ENCODE data around the gene CLEC7A. TPM values are rescaled to one million over a fixed set of nuclear protein-coding genes. Genes with fewer than 3 reads are reported as not detected.

The CLEC7A gene
- total RNA-seq, 3 donors from 2014 or later (not counting 1 experiment from before 2014, with no cell fraction given), result 7.7 to 22.3 (median 20.8) TPM

DNA sequence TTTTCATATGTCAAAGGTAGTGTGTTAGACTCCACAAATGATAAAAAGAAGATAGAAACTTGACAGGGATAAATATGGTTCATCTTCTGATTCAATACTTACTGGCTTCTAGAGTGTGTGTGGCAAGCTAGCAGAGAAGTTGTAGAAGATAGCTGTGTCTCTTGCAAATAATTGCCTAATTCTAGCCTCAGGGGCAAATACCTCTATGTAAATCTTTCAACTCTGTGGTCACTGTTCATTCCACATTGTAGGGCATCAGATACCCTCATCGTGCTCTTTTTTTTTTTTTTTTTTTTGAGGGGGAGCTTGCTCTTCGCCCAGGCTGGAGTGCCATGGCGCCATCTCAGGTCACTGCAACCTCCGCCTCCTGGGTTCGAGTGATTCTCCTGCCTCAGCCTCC lies 40.2 kb upstream of the CLEC7A start:
- H3K36me3 ChIP-seq (ENCODE audit: control insufficient read depth, insufficient read depth, low read length), result no peaks in the 10 kb centered on the region
- no peak for TF ChIP-seq CTCF (IDR thresholded peaks at IDR 0.05)
- no peaks in the 10 kb centered on the region for H3K9me3 ChIP-seq (ENCODE audit: control insufficient read depth, insufficient read depth, low read length)
- no peak overlapping the region for H3K27ac Mint-ChIP-seq
- H3K36me3 Mint-ChIP-seq, result no peaks in the 10 kb centered on the region
- no peaks in the 10 kb centered on the region for H3K27me3 ChIP-seq (ENCODE audit: control insufficient read depth, insufficient read depth, low read length)
- intact Hi-C loops (cut with micrococcal nuclease), result no loop called here
- peaks cover 3% of the 10 kb centered on the region for H3K4me1 ChIP-seq (ENCODE audit: control insufficient read depth, insufficient read depth, low read length)
- no peaks in the 10 kb centered on the region for H3K9me3 Mint-ChIP-seq
- DNase-seq (no peak), ATAC-seq (no peak)
- WGBS (ENCODE audit: insufficient coverage), result 77% methylated on average over 5 of the region's 5 CpGs
- H3K4me1 Mint-ChIP-seq, result no peaks in the 10 kb centered on the region
- peaks cover 21 to 42% of the 10 kb centered on the region in 2 donors for H3K27me3 Mint-ChIP-seq (ENCODE audit: low read depth in 2 of 2)
- H3K4me3 ChIP-seq (ENCODE audit: low read length), result no peak overlapping the region
- no peak overlapping the region for H3K4me3 Mint-ChIP-seq
- no peak overlapping the region for H3K27ac ChIP-seq (ENCODE audit: low read length)

GRCh38 chr12:10169104-10169503 lies 39.1 kb upstream of the CLEC7A start:
- H3K27ac Mint-ChIP-seq, result no peak overlapping the region
- no peaks in the 10 kb centered on the region for H3K36me3 Mint-ChIP-seq
- no peaks in the 10 kb centered on the region for H3K9me3 Mint-ChIP-seq
- peaks cover 19 to 32% of the 10 kb centered on the region in 2 donors for H3K27me3 Mint-ChIP-seq (ENCODE audit: low read depth in 2 of 2)
- no peaks in the 10 kb centered on the region for H3K4me1 Mint-ChIP-seq
- no peak for TF ChIP-seq CTCF (IDR thresholded peaks at IDR 0.05)
- DNase-seq (no peak), ATAC-seq (no peak)
- H3K4me3 Mint-ChIP-seq, result no peak overlapping the region
- intact Hi-C loops (cut with micrococcal nuclease), result no loop called here
- Histone ChIP-seq H3K9me3 (ENCODE audit: control insufficient read depth, insufficient read depth, low read length) (no peaks in the 10 kb centered on the region), H3K27ac (ENCODE audit: low read length) (no peak overlapping the region), H3K27me3 (ENCODE audit: control insufficient read depth, insufficient read depth, low read length) (no peaks in the 10 kb centered on the region), H3K36me3 (ENCODE audit: control insufficient read depth, insufficient read depth, low read length) (no peaks in the 10 kb centered on the region), H3K4me1 (ENCODE audit: control insufficient read depth, insufficient read depth, low read length) (peaks cover 3% of the 10 kb centered on the region), H3K4me3 (ENCODE audit: low read length) (no peak overlapping the region)
- WGBS (ENCODE audit: insufficient coverage), result 86% methylated on average over 2 of the region's 3 CpGs

GRCh38 chr12:10167599-10167998 lies 37.6 kb upstream of the CLEC7A start:
- intact Hi-C loops (cut with micrococcal nuclease), result no loop called here
- no peaks in the 10 kb centered on the region for H3K36me3 ChIP-seq (ENCODE audit: control insufficient read depth, insufficient read depth, low read length)
- H3K27ac ChIP-seq (ENCODE audit: low read length), result no peak overlapping the region
- H3K4me3 Mint-ChIP-seq, result no peak overlapping the region
- peak in 2 of 3 donors; percentile 15 to 35 for ATAC-seq
- no peaks in the 10 kb centered on the region for H3K36me3 Mint-ChIP-seq
- no peak for TF ChIP-seq CTCF (IDR thresholded peaks at IDR 0.05)
- H3K4me1 Mint-ChIP-seq, result no peaks in the 10 kb centered on the region
- no peak overlapping the region for H3K27ac Mint-ChIP-seq
- H3K27me3 Mint-ChIP-seq (ENCODE audit: low read depth in 2 of 2), result peaks cover 18 to 27% of the 10 kb centered on the region in 2 donors
- H3K4me3 ChIP-seq (ENCODE audit: low read length), result no peak overlapping the region
- H3K9me3 ChIP-seq (ENCODE audit: control insufficient read depth, insufficient read depth, low read length), result no peaks in the 10 kb centered on the region
- no peaks in the 10 kb centered on the region for H3K9me3 Mint-ChIP-seq
- 62% methylated on average over 4 of the region's 5 CpGs for WGBS (ENCODE audit: insufficient coverage)
- DNase-seq, result no peak
- H3K27me3 ChIP-seq (ENCODE audit: control insufficient read depth, insufficient read depth, low read length), result no peaks in the 10 kb centered on the region
- peaks cover 3% of the 10 kb centered on the region for H3K4me1 ChIP-seq (ENCODE audit: control insufficient read depth, insufficient read depth, low read length)

- no peak for DNase-seq
- H3K27ac Mint-ChIP-seq, result no peak overlapping the region
- Histone ChIP-seq H3K27me3 (ENCODE audit: control insufficient read depth, insufficient read depth, low read length) (no peaks in the 10 kb centered on the region), H3K4me1 (ENCODE audit: control insufficient read depth, insufficient read depth, low read length) (peaks cover 3% of the 10 kb centered on the region), H3K9me3 (ENCODE audit: control insufficient read depth, insufficient read depth, low read length) (no peaks in the 10 kb centered on the region), H3K36me3 (ENCODE audit: control insufficient read depth, insufficient read depth, low read length) (no peaks in the 10 kb centered on the region), H3K4me3 (ENCODE audit: low read length) (no peak overlapping the region), H3K27ac (ENCODE audit: low read length) (no peak overlapping the region)
- ATAC-seq, result no peak
- no peaks in the 10 kb centered on the region for H3K36me3 Mint-ChIP-seq
- TF ChIP-seq CTCF (IDR thresholded peaks at IDR 0.05), result no peak
- no peaks in the 10 kb centered on the region for H3K9me3 Mint-ChIP-seq
- peaks cover 5% of the 10 kb centered on the region in 2 donors for H3K27me3 Mint-ChIP-seq (ENCODE audit: low read depth in 2 of 2)
- H3K4me1 Mint-ChIP-seq, result no peaks in the 10 kb centered on the region
- intact Hi-C loops (cut with micrococcal nuclease), result no loop called here
- H3K4me3 Mint-ChIP-seq, result no peak overlapping the region
- no CpG with 5 or more reads among the region's 1 CpG for WGBS (ENCODE audit: insufficient coverage)
Measured at GRCh38 chr12:10165421-10165820, 35.4 kb upstream of the CLEC7A start.
